Endothelial cell (in vitro differentiated cells): Measurements from ENCODE around the gene GNAI2. TPM values are rescaled to one million over a fixed set of nuclear protein-coding genes. Genes with fewer than 3 reads are reported as not detected.

ENCODE experiments used
- DNase-seq: peaks from one replicate; pipeline ENCODE4 v3.0.0; 2021; ENCODE audit warnings: low spot score
- H3K27ac Mint-ChIP-seq: one replicate; pipeline ENCODE4 v1.8.0; 2021; ENCODE audit warnings: mixed read lengths, inconsistent platforms; ENCODE audit not compliant: unreplicated experiment
- H3K27me3 Mint-ChIP-seq: one replicate; pipeline ENCODE4 v1.8.0; 2021; ENCODE audit warnings: mild to moderate bottlenecking, moderate library complexity, mixed read lengths, inconsistent platforms; ENCODE audit not compliant: unreplicated experiment
- H3K36me3 Mint-ChIP-seq: one replicate; pipeline ENCODE4 v1.8.0; 2021; ENCODE audit warnings: mild to moderate bottlenecking, low read depth, mixed read lengths, inconsistent platforms; ENCODE audit not compliant: unreplicated experiment
- H3K4me1 Mint-ChIP-seq: one replicate; pipeline ENCODE4 v1.8.0; 2021; ENCODE audit warnings: mild to moderate bottlenecking, mixed read lengths, inconsistent platforms; ENCODE audit not compliant: unreplicated experiment
- H3K4me3 Mint-ChIP-seq: one replicate; pipeline ENCODE4 v1.8.0; 2021; ENCODE audit warnings: mild to moderate bottlenecking, mixed read lengths, inconsistent platforms; ENCODE audit not compliant: unreplicated experiment
- H3K9me3 Mint-ChIP-seq: one replicate; pipeline ENCODE4 v1.8.0; 2021; ENCODE audit warnings: mixed read lengths, inconsistent platforms; ENCODE audit not compliant: unreplicated experiment
- total RNA-seq: library from RNA; stranded (reverse); fragmentation: NEBNext Ultra II Directional; extraction: Animal tissue kit (Norgen Biotek cat#: 25700); gene quantifications from one replicate; pipeline ENCODE4 v1.2.1, GENCODE V29; 2021; ENCODE audit not compliant: unreplicated experiment
- TF ChIP-seq, protein P1 (sequence below): fragments of 200-600 bp; sonication (generic); IDR thresholded peaks from one replicate; pipeline ENCODE4 v1.5.0; 2021; ENCODE audit warnings: antibody characterized with exemption; ENCODE audit not compliant: unreplicated experiment

GNAI2 gene
- total RNA-seq, 1 donor from 2014 or later = 771 TPM

DNA sequence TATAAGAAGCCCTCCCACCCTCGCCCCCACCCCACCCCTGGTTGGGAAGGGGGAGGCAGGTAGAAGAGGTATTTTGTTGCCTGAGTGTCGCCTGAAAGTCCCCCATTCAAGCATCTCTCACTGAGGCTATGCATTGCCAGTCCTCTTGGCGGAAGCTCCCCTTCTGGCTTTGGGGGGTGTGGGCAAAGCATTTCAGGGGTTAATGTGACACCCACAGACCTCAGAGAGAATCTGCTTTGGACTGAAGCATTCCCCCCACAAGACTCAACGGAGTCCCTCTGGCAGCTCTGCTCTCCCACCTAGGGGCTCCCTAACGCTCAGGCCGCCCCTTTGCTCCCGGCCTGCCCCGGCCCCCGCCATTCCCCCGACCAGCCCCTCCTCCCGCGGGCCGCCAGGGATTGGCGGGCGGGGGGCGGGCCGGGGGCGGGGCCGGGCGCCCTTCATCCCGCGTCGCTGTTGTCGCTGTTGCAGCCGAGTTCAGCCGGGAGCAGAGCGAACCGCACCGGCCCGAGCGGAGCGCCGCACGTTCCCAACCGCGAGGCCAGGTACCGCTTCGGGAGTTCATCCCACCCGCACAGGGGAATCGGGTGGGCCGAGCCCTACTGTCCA lies 31.1 kb upstream of the GNAI2 start, which contains the start of gene SLC38A3:
Gene SLC38A3 (plus strand): TSS at position 468 of the 609 bp plus-strand sequence. CDS start 8,929 bp downstream, outside the sequence.
- no peaks in the 10 kb centered on the region for H3K4me1 Mint-ChIP-seq
- H3K27me3 Mint-ChIP-seq = peaks cover 14% of the 10 kb centered on the region
- TF ChIP-seq, protein P1, sequence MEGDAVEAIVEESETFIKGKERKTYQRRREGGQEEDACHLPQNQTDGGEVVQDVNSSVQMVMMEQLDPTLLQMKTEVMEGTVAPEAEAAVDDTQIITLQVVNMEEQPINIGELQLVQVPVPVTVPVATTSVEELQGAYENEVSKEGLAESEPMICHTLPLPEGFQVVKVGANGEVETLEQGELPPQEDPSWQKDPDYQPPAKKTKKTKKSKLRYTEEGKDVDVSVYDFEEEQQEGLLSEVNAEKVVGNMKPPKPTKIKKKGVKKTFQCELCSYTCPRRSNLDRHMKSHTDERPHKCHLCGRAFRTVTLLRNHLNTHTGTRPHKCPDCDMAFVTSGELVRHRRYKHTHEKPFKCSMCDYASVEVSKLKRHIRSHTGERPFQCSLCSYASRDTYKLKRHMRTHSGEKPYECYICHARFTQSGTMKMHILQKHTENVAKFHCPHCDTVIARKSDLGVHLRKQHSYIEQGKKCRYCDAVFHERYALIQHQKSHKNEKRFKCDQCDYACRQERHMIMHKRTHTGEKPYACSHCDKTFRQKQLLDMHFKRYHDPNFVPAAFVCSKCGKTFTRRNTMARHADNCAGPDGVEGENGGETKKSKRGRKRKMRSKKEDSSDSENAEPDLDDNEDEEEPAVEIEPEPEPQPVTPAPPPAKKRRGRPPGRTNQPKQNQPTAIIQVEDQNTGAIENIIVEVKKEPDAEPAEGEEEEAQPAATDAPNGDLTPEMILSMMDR = no peak
- no peaks in the 10 kb centered on the region for H3K9me3 Mint-ChIP-seq
- no peaks in the 10 kb centered on the region for H3K36me3 Mint-ChIP-seq
- peak; percentile 58 for DNase-seq
- H3K4me3 Mint-ChIP-seq = peak within 1 kb of the TSS; percentile 51
- H3K27ac Mint-ChIP-seq = no peak within 1 kb of the TSS

DNA sequence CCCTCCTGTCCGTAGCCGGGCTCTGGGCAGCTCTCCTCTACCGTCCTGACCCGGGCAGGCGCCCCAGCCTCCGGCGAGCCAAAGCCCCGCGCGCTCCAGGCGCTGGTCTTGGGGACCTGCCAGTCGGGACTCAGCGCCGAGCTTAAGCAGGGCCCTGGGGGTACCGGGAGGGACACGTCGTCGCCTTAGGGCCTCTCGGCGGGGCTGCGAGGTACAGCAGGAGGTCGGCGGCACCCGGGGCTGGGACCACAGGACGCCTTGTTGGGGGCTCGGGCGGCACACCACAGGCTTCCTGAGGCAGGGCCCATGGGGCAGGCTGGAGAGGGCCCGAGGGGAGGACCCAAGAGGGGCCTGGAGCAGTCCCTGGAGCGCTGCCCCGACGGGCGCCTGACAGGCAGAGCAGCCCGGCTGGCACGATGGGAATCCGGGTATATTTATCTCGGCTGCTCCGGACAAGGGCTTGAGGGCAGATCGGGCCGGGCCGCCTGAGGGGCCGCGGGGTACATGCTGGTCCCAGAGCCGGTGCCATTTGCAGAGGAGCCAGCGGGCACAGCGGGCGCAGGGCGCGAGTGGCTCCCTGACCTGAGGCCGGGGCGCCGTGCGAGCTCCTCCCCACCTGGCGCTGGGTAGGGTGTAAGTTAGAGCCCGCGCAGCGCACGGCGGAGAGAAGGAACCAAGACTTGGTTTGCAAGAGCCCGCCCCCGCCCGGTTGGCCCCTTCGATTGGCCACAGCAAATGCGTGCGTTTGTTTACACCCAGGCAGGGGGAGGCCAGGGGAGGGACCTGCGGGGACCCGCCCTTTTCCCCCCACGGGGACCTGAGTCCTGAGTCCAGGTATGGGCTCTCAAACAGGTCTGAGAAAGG lies 30.4 kb upstream of the GNAI2 start:
- no peak overlapping the region for H3K27ac Mint-ChIP-seq

DNA sequence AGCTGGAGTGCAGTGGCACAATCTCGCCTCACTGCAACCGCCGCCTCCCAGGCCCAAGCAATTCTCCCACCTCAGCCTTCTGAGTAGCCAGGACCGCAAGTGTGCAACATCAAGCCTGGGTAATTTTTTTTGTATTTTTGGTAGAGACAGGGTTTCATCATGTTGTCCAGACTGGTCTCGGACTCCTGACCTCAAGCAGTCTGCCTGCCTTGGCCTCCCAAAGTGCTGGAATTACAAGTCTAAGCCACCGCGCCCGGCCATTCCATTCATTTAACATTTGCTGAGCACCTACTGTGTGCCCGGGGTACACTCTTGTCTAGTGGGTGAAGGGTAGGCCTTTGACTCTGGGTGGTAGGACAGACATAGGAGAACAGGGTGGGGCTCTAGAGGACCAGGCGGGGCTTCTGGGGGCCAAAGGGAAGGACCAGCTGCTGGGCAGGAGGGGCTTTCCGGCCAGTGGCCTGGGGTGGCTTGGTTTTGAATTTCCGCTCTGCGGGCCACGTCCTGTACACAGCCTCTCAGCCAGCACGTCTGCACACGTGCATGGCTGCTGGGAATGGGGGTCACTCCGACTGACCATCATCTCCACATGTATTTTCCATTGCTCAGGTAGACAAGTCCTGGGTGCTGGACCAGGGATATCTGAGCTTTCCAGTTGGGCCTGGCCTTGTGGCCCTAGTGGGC lies 28.5 kb upstream of the GNAI2 start:
- no peak overlapping the region for H3K4me3 Mint-ChIP-seq
- no peaks in the 10 kb centered on the region for H3K9me3 Mint-ChIP-seq
- no peak for DNase-seq
- H3K27ac Mint-ChIP-seq = no peak overlapping the region
- no peaks in the 10 kb centered on the region for H3K4me1 Mint-ChIP-seq
- no peaks in the 10 kb centered on the region for H3K36me3 Mint-ChIP-seq
- TF ChIP-seq, protein P1 = no peak
- H3K27me3 Mint-ChIP-seq = peaks cover 9% of the 10 kb centered on the region

More for the DNA sequence above, 30.4 kb upstream of the GNAI2 start:
- Mint-ChIP-seq H3K4me1 (no peaks in the 10 kb centered on the region), H3K4me3 (no peak overlapping the region), H3K27me3 (peaks cover 14% of the 10 kb centered on the region), H3K9me3 (no peaks in the 10 kb centered on the region), H3K36me3 (no peaks in the 10 kb centered on the region)
- TF ChIP-seq, protein P1 = no peak
- peak; percentile 32 for DNase-seq

DNA sequence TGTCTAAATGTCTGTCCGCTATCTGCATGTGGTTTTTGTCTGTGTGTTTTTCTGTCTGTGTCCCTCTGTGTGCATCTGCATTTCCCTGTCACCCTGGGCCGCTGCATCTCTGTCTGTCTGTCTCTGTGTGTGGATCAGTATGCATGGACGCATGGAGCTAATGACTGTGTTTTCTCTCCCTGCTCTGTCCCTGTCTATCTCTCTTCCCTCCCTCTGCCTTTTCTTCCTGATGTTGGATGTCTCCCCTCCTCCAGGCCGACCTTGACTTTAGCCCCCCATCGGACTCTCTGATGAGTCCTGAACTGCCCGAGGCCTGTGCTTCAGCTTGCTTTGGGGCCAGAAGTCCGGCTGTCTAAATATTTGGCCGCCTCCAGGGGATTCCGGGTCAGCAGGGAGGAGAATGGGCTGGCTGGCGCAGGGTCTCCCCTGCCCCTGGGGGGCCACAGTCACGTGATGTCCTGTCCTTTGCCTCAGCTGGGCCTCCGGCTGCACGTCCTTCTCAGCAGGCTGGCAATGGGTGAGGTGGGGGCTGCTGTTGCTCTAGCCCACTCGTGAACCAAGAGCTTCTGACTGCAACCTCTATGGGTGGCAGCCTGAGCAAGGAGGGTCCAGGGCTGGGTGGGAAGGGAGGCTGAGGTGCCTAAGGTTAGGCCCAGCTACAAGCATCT lies 27.2 kb upstream of the GNAI2 start:
- H3K36me3 Mint-ChIP-seq = no peaks in the 10 kb centered on the region
- TF ChIP-seq, protein P1 = no peak
- H3K27ac Mint-ChIP-seq = no peak overlapping the region
- no peak for DNase-seq
- peak overlapping the region; percentile 11 for H3K4me3 Mint-ChIP-seq
- no peaks in the 10 kb centered on the region for H3K9me3 Mint-ChIP-seq
- peaks cover 5% of the 10 kb centered on the region for H3K27me3 Mint-ChIP-seq
- no peaks in the 10 kb centered on the region for H3K4me1 Mint-ChIP-seq
